Kidney tubule cell (primary cell): ENCODE data around the gene APOM.

Experiments used
- DNase-seq: peaks from one replicate; pipeline ENCODE4 v3.0.0-alpha.2; 2018; ENCODE audit warnings: low spot score

APOM gene

DNA sequence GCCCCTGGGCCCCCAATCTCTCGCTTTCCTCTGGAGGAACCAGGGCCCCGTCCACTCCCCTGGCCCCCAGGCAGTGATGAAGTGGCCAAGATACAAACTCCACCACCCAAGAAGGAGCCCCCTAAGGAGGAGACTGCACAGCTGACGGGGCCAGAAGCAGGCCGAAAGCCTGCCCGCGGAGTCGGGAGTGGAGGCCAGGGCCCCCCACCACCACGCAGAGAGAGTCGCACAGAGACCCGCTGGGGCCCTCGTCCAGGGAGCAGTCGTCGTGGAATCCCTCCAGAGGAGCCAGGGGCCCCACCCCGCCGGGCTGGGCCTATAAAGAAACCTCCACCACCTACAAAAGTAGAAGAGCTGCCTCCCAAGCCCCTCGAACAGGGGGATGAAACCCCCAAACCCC, 24.5 kb upstream of the APOM start:
- DNase-seq: no peak

DNA sequence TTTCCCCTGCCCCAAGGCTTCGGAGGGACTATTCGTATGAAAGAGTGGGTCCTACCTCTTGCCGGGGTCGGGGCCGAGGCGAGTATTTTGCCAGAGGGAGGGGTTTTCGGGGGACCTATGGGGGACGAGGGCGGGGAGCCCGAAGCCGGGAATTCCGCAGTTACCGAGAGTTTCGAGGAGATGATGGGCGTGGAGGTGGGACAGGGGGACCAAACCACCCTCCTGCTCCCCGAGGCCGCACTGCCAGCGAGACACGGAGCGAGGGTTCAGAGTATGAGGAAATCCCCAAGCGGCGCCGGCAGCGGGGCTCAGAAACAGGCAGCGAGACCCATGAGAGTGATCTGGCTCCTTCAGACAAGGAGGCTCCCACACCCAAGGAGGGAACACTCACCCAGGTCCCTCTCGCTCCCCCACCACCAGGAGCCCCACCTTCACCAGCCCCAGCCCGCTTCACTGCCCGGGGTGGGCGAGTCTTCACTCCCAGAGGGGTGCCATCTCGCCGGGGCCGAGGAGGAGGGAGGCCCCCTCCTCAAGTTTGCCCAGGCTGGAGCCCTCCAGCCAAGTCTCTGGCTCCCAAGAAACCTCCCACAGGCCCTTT, 23.9 kb upstream of the APOM start:
- DNase-seq: no peak

DNA sequence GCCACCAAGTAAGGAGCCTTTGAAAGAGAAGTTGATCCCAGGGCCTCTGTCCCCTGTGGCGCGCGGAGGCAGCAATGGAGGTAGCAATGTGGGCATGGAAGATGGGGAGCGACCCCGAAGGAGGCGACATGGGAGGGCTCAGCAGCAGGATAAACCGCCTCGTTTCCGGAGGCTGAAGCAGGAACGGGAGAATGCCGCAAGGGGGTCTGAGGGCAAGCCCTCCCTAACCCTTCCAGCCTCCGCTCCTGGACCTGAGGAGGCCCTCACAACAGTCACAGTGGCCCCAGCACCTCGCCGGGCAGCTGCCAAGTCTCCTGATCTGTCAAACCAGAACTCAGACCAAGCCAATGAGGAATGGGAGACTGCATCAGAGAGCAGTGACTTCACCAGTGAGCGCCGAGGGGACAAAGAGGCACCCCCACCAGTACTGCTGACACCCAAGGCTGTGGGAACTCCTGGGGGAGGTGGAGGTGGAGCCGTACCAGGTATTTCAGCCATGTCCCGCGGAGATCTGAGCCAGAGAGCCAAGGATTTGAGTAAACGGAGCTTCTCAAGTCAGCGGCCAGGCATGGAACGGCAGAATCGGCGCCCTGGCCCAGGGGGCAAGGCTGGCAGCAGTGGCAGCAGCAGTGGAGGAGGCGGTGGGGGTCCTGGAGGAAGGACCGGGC, 23.3 kb upstream of the APOM start:
- DNase-seq: no peak

DNA sequence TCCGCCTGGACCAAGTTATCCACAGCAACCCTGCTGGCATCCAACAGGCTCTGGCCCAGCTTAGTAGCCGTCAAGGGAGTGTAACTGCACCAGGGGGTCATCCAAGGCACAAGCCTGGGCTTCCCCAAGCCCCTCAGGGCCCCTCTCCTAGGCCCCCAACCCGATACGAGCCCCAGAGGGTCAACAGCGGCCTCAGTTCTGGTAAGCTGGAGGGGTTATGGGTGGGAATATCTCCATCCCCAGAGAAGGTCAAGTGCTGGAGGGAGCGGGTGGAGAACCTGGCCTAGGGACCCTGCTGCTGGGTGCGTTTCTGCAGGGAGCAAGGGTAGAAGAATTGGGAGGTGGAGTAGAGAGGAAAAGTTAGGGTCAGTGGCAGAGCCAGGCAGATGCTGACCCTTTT, 22.2 kb upstream of the APOM start:
- DNase-seq: no peak

DNA sequence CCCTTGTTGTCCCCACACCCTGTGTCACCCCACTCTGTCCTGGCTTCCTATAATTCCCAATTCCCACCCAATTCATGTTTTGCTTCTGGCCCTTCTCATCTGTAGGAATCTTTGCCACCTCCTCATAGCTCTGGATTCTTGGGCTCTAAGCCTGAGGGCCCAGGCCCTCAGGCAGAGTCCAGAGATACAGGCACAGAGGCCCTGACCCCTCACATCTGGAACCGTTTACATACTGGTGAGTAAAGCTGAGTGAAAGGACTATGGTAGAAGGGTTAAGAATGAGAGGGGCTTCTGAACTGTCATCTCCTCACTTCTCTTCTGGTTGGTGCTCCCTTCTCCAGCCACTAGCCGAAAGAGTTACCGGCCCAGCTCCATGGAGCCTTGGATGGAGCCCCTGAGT, 21.6 kb upstream of the APOM start:
- DNase-seq: no peak

DNA sequence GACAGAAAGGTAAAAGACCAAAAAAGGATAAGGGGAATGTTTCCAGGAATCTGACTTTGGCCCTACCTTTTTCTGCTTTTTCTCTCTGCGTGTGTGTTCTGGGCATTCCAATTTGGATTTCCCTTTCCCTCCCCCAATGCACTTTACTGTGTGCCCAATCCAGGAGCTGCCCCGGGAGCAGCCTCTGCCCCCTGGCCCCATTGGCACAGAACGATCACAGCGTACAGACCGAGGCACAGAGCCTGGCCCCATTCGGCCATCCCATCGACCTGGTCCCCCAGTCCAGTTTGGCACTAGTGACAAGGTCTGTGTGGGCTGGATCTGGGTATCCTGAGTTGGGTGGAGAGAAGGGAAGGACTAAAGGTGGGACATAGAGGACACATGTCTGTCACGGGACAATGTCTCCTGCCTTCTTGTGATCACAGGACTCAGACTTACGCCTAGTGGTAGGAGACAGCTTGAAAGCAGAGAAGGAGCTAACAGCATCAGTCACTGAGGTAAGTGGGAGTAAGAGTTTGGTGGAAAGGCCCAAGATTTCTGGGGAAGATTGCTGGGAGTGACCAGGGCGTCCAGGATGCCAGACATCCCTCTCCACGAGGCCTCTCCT, 20.6 kb upstream of the APOM start:
- no peak for DNase-seq

DNA sequence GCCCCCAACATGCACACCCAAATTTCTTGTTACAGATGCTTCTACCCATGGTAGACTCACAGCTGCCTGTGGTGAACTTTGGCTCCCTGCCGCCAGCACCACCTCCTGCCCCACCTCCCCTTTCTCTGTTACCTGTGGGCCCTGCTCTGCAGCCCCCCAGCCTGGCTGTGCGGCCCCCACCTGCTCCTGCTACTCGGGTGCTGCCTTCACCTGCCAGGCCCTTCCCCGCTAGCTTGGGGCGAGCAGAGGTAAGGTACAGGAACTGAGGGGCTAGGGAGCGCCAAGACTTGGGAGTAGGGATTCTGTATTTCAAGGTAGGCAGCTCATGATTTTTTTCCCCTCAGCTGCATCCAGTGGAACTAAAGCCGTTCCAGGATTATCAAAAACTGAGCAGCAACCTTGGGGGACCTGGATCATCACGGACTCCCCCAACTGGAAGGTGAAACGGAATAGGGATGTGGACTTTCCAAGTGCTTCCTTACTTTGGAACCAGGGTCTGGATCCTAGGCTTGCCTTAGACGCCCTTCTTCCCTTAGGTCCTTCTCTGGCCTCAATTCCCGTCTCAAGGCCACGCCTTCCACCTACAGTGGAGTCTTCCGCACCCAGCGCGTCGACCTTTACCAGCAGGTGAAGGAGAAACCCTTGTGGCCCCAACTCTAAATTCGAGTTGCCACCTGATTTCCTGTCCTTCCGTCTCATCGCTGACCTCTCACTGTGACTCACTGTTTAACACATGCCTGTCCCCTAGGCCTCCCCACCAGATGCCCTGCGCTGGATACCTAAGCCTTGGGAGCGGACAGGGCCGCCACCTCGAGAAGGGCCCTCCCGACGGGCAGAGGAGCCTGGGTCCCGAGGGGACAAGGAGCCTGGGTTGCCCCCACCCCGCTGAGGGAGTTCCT, 18.7 kb upstream of the APOM start:
- no peak for DNase-seq

DNA sequence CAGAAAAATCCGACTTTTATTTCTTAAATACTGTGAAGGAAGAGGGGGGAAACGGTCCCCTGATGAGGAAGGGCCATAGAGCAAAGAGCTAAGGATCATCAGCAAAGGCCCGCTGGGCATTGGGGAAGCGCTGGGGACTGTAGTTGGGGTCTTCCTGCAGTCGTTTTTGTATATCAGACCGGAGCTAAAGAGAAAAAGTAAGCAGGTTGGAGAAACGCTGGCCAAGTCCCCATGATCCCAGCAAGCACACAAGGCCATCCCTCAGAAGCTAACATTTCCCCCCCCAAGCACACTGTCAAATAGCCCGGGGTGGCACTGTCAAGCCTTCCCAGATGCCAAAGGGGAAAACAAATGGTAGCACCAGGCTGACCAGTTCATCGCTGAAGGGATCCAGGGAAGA, 16.7 kb upstream of the APOM start:
- DNase-seq: no peak

DNA sequence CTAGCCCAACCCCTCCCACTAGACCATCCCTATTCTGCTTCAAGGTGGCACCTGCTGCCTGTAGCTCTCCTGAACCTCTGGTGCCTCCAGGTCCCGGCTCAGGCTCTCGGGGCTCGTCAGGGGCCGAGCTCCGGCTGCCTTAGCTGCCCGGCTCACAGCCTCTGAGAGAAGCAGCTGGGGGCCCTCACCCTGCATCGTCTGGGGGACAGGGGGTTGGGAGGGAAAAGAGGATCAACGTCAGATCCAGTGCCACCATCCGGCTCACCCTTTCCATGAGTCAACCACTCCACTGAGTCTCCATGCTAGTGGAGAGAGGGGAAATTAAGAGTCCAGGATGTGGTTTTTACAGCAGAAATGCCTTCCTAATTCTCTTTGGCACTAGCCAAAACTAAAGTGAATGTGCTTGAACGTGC, 16.2 kb upstream of the APOM start:
- no peak for DNase-seq

DNA sequence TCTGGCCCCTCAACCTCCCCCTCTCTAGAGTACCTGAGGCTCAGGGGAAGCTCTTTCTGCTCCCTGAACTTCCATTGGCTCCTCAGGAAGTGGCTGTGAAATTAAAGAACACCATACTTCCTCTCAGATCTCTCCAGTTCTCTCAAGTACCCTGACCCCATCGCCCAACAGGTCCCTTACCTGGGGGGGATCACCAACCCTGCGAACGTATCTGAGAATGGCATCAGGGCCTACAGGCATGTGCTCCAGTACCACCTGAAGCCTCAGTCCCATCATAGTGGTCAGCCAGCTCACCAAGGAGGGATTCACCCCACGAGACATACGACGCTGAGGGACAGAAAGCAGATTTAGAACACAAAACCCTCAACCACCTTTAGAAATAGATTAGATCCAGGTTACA, 15.1 kb upstream of the APOM start:
- DNase-seq: no peak

DNA sequence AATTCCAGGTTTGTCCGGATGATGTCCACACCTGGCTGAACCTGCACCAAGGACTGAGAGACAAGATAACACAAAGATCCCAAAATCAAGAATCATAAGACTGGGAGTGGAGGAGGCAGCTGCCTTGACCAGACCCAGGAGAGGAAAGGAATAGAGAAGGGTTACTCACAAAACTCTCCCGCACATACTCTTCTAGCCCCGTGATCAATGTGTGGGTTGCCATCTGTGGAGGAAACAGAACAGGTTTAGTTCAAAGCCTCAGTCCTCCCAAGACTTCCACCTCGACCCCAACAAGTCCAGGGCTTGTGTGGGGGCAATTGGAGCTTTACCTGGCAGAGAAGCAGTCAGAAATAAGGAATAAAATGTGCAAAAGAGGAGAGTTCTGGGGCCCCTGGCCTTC, 14.3 kb upstream of the APOM start:
- no peak for DNase-seq

DNA sequence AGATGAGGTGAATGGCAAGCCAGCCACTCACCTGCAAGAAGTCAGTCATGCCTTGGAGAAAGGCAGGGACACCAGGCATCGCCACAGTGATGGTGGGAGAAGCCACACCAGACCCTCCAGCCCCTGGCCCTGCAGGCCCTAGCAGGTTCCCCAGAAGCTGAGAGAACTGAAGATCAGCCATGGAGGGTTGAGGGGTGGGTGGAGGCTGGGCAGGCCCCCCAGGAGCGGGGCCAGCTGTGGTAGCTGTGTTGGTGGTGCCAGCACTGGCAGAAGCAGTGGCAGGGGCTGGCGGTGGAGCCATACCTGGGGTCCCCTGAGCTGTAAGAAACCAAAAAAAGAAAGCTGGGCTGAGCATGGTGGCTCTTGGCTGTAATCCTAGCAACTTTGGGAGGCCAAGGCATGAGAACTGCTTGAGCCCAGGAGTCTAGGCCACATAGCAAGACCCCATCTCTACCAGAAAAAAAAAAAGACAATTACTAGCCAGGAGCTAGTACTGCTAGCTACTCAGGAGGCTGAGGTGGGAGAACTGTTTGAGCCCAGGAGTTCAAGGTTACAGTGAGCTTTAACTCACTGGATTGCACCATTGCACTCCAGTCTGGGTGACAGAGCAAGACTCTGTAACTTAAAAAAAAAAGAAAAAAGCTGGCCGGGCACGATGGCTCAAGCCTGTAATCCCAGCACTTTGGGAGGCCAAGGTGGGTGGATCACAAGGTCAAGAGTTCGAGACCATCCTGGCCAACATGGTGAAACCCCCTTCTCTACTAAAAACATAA, 12.7 kb upstream of the APOM start:
- DNase-seq: no peak

DNA sequence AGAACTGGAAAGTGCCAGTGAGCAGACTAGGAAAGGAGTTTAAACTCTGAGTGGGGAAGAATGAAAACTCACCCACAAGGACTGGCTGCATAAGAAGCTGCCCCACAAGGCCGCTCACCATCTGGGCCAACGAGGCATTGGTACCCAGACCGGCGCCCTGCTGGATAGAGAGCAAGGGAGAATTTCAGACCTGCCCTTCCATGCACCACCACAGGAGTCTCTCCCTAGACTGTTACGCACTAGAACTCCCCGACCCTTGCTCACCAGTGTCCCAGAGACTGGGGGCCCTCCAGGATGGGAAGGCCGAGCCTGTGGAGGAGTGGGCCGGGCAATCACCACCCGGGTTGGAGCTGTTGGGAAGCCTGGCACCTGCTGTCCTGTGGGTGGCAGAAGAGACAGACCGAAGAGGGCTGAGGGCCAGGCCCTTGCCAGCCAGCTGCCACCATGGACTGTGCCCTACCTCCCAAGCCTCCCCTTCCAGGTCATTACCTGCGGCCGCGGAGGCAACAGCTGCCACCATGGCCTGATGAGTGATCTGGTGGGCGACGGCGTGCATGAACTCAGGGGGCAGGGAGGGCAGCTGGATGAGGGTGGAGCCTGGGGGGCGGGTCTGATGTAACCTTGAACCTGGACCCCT, 11.8 kb upstream of the APOM start:
- no peak for DNase-seq

DNA sequence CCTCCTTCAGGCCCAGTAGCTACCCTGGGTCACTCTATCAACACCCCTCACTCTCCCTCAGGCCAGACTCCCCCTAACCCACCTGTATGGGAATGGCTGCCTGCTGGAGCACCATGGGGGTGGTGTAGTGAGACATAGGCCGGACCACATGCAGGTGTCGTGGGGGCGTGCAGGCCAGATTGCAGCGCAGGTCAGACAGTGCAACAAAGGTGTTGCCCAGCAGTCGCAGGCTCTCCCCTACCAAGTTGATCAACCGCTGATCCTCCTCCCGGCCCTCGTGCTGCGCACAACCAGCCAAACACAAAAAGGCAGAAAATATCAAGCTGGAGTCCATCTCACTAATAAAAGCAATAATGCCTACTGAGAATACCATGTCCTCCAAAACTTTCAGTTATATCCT, 10.4 kb upstream of the APOM start:
- DNase-seq: no peak

DNA sequence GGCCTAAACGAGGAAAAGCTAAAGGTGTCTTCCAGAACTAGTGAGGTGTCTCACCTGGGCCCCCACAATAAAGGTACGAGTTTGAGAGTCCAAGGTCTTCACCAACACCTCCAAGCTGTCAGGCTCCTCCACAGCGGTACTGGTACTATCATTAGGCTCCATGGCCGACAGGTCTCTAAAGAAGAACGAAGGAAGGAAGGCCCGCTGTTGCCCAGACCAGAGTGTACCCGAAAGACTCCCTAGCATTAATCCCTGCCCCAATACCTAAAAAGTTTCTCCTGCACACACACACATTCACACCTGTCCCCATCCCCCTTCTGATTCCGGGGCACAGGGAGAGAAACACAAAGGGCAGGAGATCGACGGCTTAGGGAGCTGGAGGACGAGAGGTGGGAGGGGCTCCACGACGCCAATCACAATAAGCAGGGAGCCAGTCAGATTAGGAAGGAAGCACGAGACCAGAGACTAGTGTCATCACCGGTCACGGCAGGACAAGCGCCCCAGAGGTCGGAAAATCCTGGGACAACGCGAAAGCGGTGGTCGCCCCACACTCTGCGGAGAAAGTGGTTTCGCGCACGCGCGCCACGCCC, 4.0 kb upstream of the APOM start:
- peak; percentile 87 for DNase-seq

DNA sequence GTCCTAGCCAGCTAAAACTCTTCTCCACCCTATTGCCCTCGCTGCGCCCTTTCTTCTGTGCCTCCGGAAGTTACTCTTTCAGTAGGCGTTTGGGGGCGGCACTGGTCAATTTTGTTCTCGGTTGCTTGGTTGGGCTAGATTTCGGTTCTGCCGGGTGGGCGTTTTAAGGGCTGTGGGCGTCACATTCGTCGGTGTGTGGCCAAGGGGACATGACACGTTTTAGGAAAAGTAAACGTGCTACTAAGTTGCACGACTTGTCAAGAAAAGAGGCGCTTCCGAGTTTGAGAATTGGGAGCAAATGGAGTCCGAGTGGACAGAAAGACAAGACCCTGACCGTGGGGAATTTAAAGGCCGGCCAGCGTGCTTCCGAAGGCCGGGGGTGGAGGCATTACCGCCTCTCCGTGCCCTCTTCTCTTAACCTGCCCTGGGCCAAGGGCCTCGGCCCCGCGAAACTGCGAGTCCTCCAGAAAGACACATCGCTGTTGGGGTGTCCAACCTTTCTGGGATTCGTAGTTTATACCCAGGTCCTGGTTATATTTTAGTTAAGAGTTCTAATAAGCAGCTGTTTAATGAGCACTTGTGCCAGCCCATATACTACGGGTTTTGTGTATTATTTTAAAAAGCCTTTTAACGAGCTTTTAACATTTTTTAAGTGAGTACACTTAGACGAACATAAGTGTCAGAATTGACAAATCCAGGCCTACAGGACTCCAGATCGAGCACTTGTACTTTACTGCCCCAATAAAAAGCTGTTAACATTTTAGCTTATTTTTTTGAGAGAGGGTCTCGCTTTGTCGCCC, 2.6 kb upstream of the APOM start:
- peak; percentile 91 for DNase-seq

DNA sequence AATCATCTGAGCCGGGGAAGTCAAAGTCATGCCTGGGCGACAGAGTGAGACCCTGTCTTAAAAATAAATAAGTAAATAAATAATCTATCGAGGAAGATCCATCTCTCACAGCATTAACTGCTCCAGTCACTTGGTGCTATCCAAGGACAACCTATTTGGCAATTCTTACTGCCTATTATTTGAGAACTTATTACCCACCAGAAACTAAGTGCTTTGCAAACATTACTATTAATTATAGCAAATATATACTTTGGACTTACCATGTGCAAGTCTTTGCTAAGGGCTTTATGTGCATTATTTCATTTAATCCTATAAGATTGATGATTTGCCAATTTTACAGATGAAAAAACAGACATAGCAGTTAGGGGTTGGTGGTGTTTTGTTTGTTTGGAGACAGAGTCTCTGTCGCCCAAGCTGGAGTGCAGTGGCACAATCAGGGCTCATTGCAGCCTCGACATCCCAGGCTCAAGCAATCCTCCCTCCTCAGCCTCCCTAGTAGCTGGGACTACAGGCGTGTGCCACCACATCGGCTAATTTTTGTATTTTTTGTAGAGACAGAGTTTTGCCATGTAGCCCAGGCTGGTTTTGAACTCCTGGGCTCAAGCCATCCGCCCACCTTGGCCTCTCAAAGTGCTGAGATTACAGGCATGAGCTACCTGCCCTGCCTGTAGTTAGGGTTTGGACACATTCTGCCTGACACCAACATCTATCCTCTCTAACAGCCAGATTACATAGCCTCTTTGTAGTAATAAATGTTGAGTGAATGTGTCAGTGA, 933 bp upstream of the APOM start:
- no peak for DNase-seq

DNA sequence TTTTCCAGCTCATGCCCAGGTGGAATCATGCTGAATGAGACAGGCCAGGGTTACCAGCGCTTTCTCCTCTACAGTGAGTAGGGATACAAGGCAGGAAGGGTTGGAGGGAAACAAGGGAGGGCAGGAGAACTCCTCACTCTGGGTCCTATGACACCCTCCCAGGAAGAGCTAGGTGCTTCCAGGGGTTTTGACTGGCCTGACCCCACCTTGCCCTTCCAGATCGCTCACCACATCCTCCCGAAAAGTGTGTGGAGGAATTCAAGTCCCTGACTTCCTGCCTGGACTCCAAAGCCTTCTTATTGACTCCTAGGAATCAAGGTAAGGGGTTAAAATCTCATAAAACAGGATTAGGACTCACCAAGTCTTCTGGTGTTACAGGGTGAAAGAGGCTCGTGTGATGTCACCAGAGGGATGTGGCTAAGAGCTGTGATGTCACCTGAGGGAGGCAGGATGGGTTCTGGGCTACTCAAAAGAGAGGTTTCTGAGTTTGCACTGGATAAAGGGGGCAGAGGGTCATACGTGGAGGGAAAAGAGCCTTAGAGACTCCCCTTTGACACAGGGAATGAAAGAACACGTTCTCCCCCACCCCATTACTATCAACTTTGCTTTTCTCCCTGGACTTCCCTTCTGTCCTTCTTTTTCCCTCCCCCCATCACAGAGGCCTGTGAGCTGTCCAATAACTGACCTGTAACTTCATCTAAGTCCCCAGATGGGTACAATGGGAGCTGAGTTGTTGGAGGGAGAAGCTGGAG, 1.9 kb downstream of the APOM start:
- DNase-seq: no peak

DNA sequence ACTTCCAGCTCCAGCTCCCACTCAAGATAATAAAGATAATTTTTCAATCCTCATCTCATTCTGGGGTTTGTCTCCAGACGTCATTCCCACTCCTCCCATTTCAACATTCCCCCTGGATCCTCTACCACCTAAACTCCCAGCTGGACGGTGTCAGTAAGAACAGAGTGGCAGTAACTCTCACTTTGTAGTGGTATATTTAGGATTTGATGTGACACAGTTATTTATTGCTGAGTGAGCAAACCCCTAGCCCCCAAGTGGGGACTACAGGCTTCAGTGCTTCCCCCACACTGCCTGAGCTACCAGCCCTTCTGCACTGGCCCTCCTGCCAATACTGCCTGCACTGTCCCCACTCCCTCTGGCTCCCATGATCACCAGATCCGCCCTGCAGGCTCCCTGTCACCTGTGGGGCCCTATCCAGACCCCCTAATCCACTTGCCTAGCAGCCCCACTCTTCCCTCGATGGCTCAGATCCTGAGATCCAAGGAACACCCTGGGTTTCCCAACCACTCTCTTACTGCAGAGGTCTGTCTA, 2.5 kb downstream of the APOM start:
- no peak for DNase-seq
